Adipose tissue (tissue), 3 donors: ENCODE measurements around the gene SIGLEC12. TPM values are rescaled to one million over a fixed set of nuclear protein-coding genes. Genes with fewer than 3 reads are reported as not detected.
"Not testable (repeated sequence)": the region's sequence is repeated elsewhere in the genome, so short reads cannot be mapped to it uniquely, and the experiment has no call there.

Experiments
- H3K27ac ChIP-seq: one replicate; pipeline ENCODE4 v1.5.1; 2013; ENCODE audit warnings: low read depth, low read length
- WGBS, 3 donors: extraction: QIAGEN DNeasy Blood & Tissue Kit; methylation state at CpG; one replicate each; pipeline ENCODE4 v1.1.7; 2013; 5-methylcytosine and 5-hydroxymethylcytosine counted together
- polyA plus RNA-seq, 3 donors: library from polyadenylated mRNA; stranded (reverse); fragments of 200-250 nt; gene quantifications; one replicate each; pipeline ENCODE4 v1.2.3, GENCODE V29; 2013
- donor health status: healthy with polysubstance abuse.
- donor health status: Bipolar disorder and iron deficiency.
- donor health status: healthy.

SIGLEC12 gene
- polyA plus RNA-seq, 3 donors, result 0.08 to 0.56 TPM; not detected in 1

DNA sequence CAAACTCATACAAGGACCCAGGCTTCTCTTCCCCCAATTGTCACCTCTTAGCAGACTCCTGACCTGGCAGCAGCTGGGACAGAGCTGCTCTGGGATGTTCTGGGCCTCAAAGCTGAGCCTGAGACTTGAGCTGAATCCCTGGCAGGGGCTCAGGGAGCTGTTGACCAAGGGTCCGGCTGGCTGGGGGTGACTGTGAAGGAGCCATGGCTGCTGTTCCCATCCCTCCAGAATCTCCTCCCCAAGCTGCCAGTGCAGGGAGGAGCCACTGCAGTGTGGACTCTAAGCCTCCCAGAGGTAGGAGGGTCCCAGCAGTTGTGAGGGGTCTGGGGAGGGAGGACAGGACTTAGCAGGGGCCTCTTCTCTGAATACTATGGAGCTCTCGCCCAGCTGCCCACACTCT lies 27.7 kb upstream of the SIGLEC12 start:
- 48 to 85% (median 76%) methylated on average over 2 of the region's 2 CpGs for WGBS, 3 donors
- no peak overlapping the region for H3K27ac ChIP-seq

- no peak overlapping the region for H3K27ac ChIP-seq
- 50 to 67% (median 54%) methylated on average over 4 of the region's 4 CpGs for WGBS, 3 donors
Observed at GRCh38 chr19:51525651-51526050, 24.1 kb upstream of the SIGLEC12 start.

DNA sequence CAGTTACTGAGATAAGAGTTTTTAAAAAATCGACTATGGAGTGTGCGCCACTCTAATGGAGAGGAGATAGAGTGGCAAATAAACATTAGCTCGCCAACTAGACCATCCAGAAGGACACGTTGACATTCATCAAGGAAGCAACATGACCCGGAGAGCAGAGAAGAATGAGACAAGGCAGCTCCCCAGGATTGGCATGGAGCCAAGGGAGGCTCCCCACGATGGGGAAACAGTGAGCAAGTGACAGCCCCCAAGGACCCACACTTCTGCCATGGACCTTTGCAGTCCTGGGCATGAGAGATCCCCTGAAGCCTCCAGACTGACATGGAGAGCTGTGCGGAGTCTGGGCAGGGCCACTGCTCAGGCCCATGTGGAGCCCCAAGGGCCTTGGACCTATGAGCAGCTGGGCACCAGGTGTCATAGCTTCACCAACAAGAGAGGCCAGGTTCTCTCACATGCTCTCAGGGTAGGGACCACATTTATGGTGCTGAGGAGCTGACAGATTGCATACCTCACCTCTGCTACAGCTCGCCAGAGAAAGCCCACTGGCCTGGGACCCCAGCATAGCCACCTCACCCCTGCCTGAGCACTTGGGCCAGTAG lies 23.2 kb upstream of the SIGLEC12 start:
- WGBS, 3 donors, result 72 to 74% (median 74%) methylated on average over 8 of the region's 8 CpGs
- no peak overlapping the region for H3K27ac ChIP-seq

GRCh38 chr19:51521781-51522180 lies 20.2 kb upstream of the SIGLEC12 start:
- no peak overlapping the region for H3K27ac ChIP-seq
- 44 to 58% (median 48%) methylated on average over 2 of the region's 2 CpGs for WGBS, 3 donors

- WGBS, 3 donors, result 67 to 81% (median 78%) methylated on average over 2 of the region's 2 CpGs
- H3K27ac ChIP-seq, result no peak overlapping the region
Observed at GRCh38 chr19:51521357-51521756, 19.8 kb upstream of the SIGLEC12 start.

- no peak overlapping the region for H3K27ac ChIP-seq
- 38 to 52% (median 42%) methylated on average over 2 of the region's 2 CpGs for WGBS, 3 donors
Observed at GRCh38 chr19:51520728-51521127, 19.1 kb upstream of the SIGLEC12 start.

DNA sequence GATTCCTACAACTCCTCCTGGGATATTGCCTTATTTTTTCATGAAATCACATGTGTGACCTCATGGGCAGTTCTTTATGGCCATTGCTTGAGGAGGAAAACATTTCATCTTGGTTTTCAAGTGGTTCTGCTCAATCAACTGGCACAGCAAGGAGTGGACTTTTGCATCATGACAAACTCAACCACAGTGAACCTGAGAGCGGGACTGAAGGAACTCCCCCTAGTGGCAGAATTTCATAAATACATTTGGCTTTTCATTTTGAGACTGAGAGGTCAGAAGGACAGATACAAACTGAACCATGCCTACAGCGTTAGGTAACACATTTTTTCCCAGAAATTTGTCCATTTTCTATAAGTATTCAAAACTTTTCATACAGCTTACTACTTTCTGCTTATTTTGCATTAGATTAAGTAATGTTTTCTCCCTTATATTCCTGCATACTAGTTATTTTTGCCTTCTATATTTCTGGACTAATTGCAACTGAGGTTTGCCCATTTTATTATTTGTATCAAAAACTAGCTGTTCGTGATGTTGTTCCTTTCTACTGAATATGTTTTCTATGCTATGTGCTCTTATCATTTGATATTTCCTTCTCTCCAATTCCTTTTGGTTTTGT lies 13.4 kb upstream of the SIGLEC12 start:
- no peak overlapping the region for H3K27ac ChIP-seq
- WGBS, 3 donors, result 13 to 18% (median 16%) methylated on average over 3 of the region's 3 CpGs

DNA sequence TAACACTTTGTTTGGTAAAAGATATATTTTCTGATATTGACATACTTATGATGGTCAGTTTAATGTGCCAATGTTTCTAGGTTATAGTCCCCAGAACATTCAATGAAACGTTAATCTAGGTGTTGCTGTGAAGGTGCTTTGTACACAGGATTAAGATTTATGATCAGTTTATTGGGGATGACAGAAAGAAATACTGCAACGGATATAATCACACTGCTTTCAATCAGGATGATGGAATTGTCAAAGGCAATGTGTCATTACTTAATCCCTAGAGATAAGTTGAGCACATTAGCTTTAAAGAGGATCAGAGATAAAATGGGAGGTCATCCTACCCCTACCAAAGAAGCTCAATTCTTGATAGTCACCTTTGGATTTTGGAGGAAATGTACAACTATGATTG lies 12.4 kb upstream of the SIGLEC12 start:
- 19 to 33% (median 31%) methylated on average over 2 of the region's 2 CpGs for WGBS, 3 donors
- H3K27ac ChIP-seq, result no peak overlapping the region

DNA sequence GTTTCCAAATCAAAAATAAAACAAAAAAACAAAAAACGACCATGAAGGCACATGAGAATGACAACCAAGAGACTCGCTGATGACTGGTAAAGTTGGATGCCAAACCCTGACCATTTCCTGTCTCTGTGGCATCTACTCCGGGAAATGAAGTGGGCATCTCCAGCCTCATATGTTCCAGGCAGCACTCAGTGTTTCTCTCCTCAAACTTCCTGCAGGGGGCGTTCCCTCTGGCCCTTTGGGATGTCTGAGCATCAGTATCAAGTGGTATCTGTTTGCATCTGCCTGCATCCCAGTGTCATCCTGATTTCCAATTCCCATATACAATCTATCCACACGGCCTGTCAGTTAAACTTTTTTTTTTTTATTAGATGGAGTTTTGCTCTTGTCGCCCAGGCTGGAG lies 9.8 kb upstream of the SIGLEC12 start:
- H3K27ac ChIP-seq, result no peak overlapping the region
- WGBS, 3 donors, result 10 to 17% (median 13%) methylated on average over 6 of the region's 6 CpGs

GRCh38 chr19:51509823-51510660 lies 8.4 kb upstream of the SIGLEC12 start:
- 27 to 39% (median 37%) methylated on average over 7 of the region's 7 CpGs for WGBS, 3 donors

GRCh38 chr19:51508059-51508733 lies 6.6 kb upstream of the SIGLEC12 start:
- 37 to 58% (median 55%) methylated on average over 2 to 3 of the region's 3 CpGs for WGBS, 3 donors
- no peak overlapping the region for H3K27ac ChIP-seq

More at GRCh38 chr19:51509823-51510660, 8.4 kb upstream of the SIGLEC12 start:
- no peak overlapping the region for H3K27ac ChIP-seq

DNA sequence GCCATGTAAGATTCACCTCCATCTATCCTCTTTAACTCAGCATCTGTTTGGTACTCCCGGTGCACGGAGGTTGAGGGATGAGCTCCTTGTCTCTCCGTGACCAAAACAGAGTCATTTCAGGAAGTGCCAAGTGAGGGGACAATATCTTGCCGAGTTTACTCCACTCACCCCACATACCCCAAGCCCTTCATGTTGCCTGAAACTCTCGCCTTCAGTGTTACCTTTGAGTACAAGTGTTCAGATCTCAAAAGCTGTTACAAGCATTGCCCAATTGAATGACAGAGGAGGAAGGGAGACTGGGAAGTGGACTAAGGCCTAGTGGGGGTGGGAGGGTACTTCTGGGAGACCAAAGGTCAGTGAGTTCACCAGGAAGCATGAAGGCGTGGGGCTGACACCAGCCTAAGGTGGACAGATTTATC lies 6.0 kb upstream of the SIGLEC12 start:
- H3K27ac ChIP-seq, result no peak overlapping the region
- WGBS, 3 donors, result 53 to 58% (median 54%) methylated on average over 6 of the region's 6 CpGs

DNA sequence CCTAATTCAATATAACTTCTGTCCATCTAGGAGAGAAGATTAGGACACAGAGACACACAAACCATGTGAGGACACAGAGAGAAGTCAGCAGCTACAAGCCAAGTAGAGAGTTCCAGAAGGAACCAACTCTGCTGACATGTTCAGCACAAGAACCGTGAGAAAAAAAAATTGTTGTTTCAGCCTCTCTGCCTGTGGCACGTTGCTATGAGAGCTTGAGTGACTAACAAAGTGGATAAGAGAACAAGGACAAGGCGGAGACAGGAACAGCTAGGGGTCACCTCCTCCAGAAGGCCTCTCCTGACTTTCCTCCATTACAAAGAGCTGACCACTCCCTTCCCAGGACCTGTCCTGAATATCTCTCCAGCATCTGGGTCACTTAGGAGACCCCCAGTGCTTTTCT lies 5.6 kb upstream of the SIGLEC12 start:
- 36 to 54% (median 49%) methylated on average over 3 of the region's 3 CpGs for WGBS, 3 donors
- H3K27ac ChIP-seq, result no peak overlapping the region

GRCh38 chr19:51505904-51506303 lies 4.3 kb upstream of the SIGLEC12 start:
- 22 to 42% (median 42%) methylated on average over 3 of the region's 3 CpGs for WGBS, 3 donors

GRCh38 chr19:51503896-51504295 lies 2.3 kb upstream of the SIGLEC12 start:
- no peak overlapping the region for H3K27ac ChIP-seq
- 34 to 42% (median 36%) methylated on average over 3 of the region's 3 CpGs for WGBS, 3 donors

More at GRCh38 chr19:51505904-51506303, 4.3 kb upstream of the SIGLEC12 start:
- no peak overlapping the region for H3K27ac ChIP-seq

GRCh38 chr19:51503286-51503817 lies 1.8 kb upstream of the SIGLEC12 start:
- H3K27ac ChIP-seq, result no peak overlapping the region

GRCh38 chr19:51500931-51501330 lies 669 bp downstream of the SIGLEC12 start:
- WGBS, 3 donors, result 50 to 61% (median 55%) methylated on average over 4 to 8 of the region's 8 CpGs
- not testable (repeated sequence) for H3K27ac ChIP-seq

More at GRCh38 chr19:51503286-51503817, 1.8 kb upstream of the SIGLEC12 start:
- 45 to 69% (median 65%) methylated on average over 5 of the region's 5 CpGs for WGBS, 3 donors

- 26 to 56% (median 49%) methylated on average over 3 of the region's 3 CpGs for WGBS, 3 donors
- H3K27ac ChIP-seq, result no peak overlapping the region
Observed at GRCh38 chr19:51497666-51498065, 3.9 kb downstream of the SIGLEC12 start.
